OCI-LY3 (cell line): Measurements from ENCODE around the gene TCN2.
"Not testable (repeated sequence)": the region's sequence is repeated elsewhere in the genome, so short reads cannot be mapped to it uniquely, and the experiment has no call there.

Experiments used
- H2AFZ ChIP-seq: fragments of 200-600, 300-600 bp; shearing (Covaris generic); 2 replicates; pipeline ENCODE4 v1.6.0; 2014; ENCODE audit warnings: antibody characterized with exemption, low read depth, low read length
- H3K27ac ChIP-seq: fragments of 200-600, 300-600 bp; sonication (generic); 2 replicates; pipeline ENCODE4 v1.5.1; 2014; ENCODE audit warnings: mild to moderate bottlenecking, low read length, moderate library complexity, mixed read lengths
- H3K27me3 ChIP-seq: fragments of 200-600, 300-600 bp; sonication (generic); 2 replicates; pipeline ENCODE4 v1.6.1; 2014; ENCODE audit warnings: low read depth, low read length, mixed read lengths
- H3K36me3 ChIP-seq: fragments of 200-600, 300-600 bp; sonication (generic); replicated peaks from 2 replicates; pipeline ENCODE3; 2014; ENCODE audit warnings: low read depth, low read length, mixed read lengths
- H3K4me1 ChIP-seq: fragments of 300-600, 200-600 bp; sonication (generic); 2 replicates; pipeline ENCODE4 v1.6.1; 2014; ENCODE audit warnings: low read length, mixed read lengths
- H3K4me2 ChIP-seq: fragments of 200-600, 300-600 bp; sonication (generic); 2 replicates; pipeline ENCODE4 v1.6.1; 2014; ENCODE audit warnings: low read length, mixed read lengths
- H3K4me3 ChIP-seq: fragments of 300-600, 200-600 bp; sonication (generic); 2 replicates; pipeline ENCODE4 v1.5.1; 2014; ENCODE audit warnings: antibody characterized with exemption, mild to moderate bottlenecking, low read length, moderate library complexity
- H3K79me2 ChIP-seq: fragments of 300-600, 200-600 bp; shearing (Covaris generic); 2 replicates; pipeline ENCODE4 v1.6.1; 2014; ENCODE audit warnings: mild to moderate bottlenecking, low read length, mixed read lengths
- H3K9ac ChIP-seq: fragments of 300-600, 200-600 bp; shearing (Covaris generic); 2 replicates; pipeline ENCODE4 v1.6.0; 2014; ENCODE audit warnings: mild to moderate bottlenecking, low read length, moderate library complexity
- H3K9me3 ChIP-seq: fragments of 200-600, 300-600 bp; shearing (Covaris generic); 2 replicates; pipeline ENCODE4 v1.6.1; 2014; ENCODE audit warnings: low read length, mixed read lengths; ENCODE audit not compliant: insufficient read depth
- H4K20me1 ChIP-seq: fragments of 200-600, 300-600 bp; sonication (generic); 2 replicates; pipeline ENCODE4 v1.6.1; 2016; ENCODE audit warnings: low read length, mixed read lengths; ENCODE audit not compliant: insufficient read depth
- EZH2phosphoT487 ChIP-seq: fragments of 200-600 bp; shearing (Covaris generic); IDR thresholded peaks from 2 replicates; pipeline ENCODE4 v1.6.1; 2018; ENCODE audit warnings: antibody characterized with exemption, mixed run types, low read depth
- TF ChIP-seq, protein P1 (sequence below): fragments of 200-600, 300-600 bp; sonication (generic); IDR thresholded peaks from 2 replicates; pipeline ENCODE4 v1.5.1; 2014; ENCODE audit warnings: antibody characterized with exemption, low read length, low read depth

Gene TCN2

DNA sequence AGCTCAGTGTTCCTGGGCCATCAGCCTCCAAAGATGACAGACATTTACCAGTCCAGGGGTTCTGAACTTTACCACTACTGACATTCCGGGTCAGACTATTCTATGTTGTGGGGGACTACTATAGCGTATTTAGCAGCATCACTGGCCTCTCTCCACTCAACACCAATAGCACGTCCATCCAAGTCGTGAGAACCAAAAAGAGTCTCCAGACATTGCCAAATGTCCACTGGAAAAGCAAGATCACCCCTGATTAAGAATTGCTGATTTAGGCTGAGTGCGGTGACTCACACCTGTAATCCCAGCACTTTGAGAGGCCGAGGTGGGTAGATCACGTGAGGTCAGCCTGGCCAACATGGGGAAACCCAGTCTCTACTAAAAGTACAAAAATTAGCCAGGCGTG lies 20.6 kb upstream of the TCN2 start:
- Histone ChIP-seq H3K27me3 (no peaks in the 10 kb centered on the region), H3K4me1 (peaks cover 11% of the 10 kb centered on the region), H3K9ac (no peak overlapping the region), H3K36me3 (peaks cover 70% of the 10 kb centered on the region), H3K27ac (no peak overlapping the region), H2AFZ (no peak overlapping the region), H4K20me1 (peaks cover 22% of the 10 kb centered on the region), H3K79me2 (peaks cover 36% of the 10 kb centered on the region), H3K9me3 (no peaks in the 10 kb centered on the region), H3K4me2 (no peak overlapping the region), H3K4me3 (no peak overlapping the region)
- no peak for TF ChIP-seq EZH2phosphoT487
- TF ChIP-seq, protein P1, sequence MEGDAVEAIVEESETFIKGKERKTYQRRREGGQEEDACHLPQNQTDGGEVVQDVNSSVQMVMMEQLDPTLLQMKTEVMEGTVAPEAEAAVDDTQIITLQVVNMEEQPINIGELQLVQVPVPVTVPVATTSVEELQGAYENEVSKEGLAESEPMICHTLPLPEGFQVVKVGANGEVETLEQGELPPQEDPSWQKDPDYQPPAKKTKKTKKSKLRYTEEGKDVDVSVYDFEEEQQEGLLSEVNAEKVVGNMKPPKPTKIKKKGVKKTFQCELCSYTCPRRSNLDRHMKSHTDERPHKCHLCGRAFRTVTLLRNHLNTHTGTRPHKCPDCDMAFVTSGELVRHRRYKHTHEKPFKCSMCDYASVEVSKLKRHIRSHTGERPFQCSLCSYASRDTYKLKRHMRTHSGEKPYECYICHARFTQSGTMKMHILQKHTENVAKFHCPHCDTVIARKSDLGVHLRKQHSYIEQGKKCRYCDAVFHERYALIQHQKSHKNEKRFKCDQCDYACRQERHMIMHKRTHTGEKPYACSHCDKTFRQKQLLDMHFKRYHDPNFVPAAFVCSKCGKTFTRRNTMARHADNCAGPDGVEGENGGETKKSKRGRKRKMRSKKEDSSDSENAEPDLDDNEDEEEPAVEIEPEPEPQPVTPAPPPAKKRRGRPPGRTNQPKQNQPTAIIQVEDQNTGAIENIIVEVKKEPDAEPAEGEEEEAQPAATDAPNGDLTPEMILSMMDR: no peak

DNA sequence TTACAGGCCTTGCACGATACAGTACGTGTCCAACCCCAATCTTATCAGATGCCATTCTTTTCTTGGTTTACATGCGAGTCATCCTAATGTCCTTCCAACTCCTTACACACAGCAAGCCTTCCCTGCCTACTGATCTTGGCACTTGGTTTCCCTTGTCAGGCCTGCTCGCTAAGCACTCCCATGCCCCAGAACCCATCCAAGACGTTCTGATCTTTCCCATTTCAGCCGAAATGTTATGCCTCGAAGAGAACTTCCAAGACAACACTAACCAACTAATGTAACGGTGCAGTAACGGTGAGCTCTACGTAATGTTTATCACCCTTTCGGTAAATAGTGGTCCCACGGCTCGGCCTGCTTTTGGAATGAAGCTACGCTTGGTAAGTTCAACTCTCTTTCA lies 15.8 kb upstream of the TCN2 start:
- Histone ChIP-seq H3K27ac (peak overlapping the region; percentile 71; the same call in 1 of the 2 replicates), H3K79me2 (peaks cover 35% of the 10 kb centered on the region), H3K9me3 (no peaks in the 10 kb centered on the region), H4K20me1 (peaks cover 16% of the 10 kb centered on the region), H3K4me2 (peak overlapping the region; percentile 86), H3K4me3 (peak overlapping the region; percentile 91), H2AFZ (no peak overlapping the region), H3K9ac (peak overlapping the region; percentile 90), H3K4me1 (peaks cover 11% of the 10 kb centered on the region), H3K36me3 (peaks cover 26% of the 10 kb centered on the region), H3K27me3 (peaks cover 13% of the 10 kb centered on the region)
- TF ChIP-seq, protein P1: no peak
- no peak for TF ChIP-seq EZH2phosphoT487

DNA sequence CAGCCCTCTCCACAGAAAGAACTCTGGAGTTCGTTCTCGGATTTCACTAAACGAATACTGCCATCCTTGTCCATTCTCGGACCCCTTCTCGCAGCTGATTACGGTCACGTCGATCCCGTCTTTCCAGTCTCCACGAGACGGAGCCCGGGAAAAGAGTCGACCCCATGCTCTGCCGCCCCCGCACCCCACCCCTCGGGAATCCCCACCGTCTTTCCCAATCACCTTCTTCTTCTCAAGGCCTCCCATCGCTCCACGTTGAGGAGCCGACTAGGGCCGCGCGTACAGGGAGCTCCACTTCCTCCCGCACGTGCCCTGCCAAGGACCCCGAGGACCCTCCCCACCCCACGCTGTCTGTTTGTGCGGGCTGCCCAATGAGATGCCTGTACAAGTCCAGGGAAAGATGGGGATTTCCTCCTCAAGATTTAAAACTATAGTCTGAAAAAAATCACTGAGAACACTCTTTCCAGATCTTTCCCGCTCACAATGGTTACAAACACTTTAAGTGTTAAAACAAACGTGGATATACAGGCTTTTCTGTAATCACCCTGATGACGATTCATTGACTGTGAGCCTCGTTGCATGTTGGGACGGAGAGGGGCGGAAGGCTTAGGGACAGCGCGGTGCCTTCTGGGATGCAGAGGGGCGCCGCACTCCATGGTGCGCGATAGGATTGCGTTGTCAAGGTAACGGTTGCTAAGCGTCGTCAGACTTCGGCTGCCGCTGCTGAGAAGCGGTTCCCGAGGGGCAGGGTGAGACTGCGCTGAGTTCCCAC lies 15.2 kb upstream of the TCN2 start, which contains the start of gene PES1:
TSS of gene PES1 (minus strand) at position 323 of the 772 bp plus-strand sequence. CDS start at position 246, 77 bp downstream.
- H2AFZ ChIP-seq: peak within 1 kb of the TSS; percentile 72
- H3K27me3 ChIP-seq: peaks cover 13% of the 10 kb centered on the region
- H4K20me1 ChIP-seq: peaks cover 16% of the 10 kb centered on the region
- H3K79me2 ChIP-seq: peaks cover 32% of the 10 kb centered on the region
- TF ChIP-seq, protein P1: no peak
- H3K27ac ChIP-seq: peak within 1 kb of the TSS; percentile 71
- peak within 1 kb of the TSS; percentile 86 for H3K4me2 ChIP-seq
- no peaks in the 10 kb centered on the region for H3K9me3 ChIP-seq
- H3K4me3 ChIP-seq: peak within 1 kb of the TSS; percentile 91
- H3K9ac ChIP-seq: peak within 1 kb of the TSS; percentile 90
- peaks cover 21% of the 10 kb centered on the region for H3K36me3 ChIP-seq
- H3K4me1 ChIP-seq: peaks cover 11% of the 10 kb centered on the region

DNA sequence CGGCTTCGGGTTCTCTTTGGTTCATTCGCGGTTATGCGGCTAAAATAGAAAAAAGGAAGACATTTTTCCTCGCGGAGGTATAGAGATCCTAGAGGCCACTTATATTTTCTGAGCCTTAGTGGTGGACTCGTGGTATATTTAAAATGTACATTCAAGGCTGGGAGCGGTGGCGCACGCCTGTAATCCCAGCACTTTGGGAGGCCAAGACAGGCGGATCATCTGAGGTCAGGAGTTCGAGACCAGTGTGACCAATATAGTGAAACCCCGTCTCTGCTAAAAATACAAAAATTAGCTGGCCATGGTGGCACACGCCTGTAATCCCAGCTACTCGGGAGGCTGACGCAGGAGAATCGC lies 14.6 kb upstream of the TCN2 start:
- Histone ChIP-seq H2AFZ (peak overlapping the region; percentile 72), H3K4me3 (peak overlapping the region; percentile 91), H3K27me3 (peaks cover 13% of the 10 kb centered on the region), H4K20me1 (peaks cover 16% of the 10 kb centered on the region), H3K4me2 (peak overlapping the region; percentile 86), H3K36me3 (peaks cover 15% of the 10 kb centered on the region), H3K79me2 (peaks cover 32% of the 10 kb centered on the region), H3K4me1 (peaks cover 11% of the 10 kb centered on the region)
- not testable (repeated sequence) for H3K27ac ChIP-seq, H3K9me3 ChIP-seq, H3K9ac ChIP-seq
